GM12873 (cell line): ENCODE measurements around the gene TMA7B.

Experiments used
- TF ChIP-seq, protein P1 (sequence below): IDR thresholded peaks from 2 replicates; pipeline ENCODE4 v1.5.1; 2012; ENCODE audit warnings: low read depth, mild to moderate bottlenecking, moderate library complexity, low read length, control low read depth; ENCODE audit not compliant: insufficient read depth; ENCODE audit errors: missing control alignments

Gene TMA7B

GRCh38 chr22:39947220-39948216 lies 12.7 kb upstream of the TMA7B start:
- TF ChIP-seq, protein P1, sequence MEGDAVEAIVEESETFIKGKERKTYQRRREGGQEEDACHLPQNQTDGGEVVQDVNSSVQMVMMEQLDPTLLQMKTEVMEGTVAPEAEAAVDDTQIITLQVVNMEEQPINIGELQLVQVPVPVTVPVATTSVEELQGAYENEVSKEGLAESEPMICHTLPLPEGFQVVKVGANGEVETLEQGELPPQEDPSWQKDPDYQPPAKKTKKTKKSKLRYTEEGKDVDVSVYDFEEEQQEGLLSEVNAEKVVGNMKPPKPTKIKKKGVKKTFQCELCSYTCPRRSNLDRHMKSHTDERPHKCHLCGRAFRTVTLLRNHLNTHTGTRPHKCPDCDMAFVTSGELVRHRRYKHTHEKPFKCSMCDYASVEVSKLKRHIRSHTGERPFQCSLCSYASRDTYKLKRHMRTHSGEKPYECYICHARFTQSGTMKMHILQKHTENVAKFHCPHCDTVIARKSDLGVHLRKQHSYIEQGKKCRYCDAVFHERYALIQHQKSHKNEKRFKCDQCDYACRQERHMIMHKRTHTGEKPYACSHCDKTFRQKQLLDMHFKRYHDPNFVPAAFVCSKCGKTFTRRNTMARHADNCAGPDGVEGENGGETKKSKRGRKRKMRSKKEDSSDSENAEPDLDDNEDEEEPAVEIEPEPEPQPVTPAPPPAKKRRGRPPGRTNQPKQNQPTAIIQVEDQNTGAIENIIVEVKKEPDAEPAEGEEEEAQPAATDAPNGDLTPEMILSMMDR: no peak

DNA sequence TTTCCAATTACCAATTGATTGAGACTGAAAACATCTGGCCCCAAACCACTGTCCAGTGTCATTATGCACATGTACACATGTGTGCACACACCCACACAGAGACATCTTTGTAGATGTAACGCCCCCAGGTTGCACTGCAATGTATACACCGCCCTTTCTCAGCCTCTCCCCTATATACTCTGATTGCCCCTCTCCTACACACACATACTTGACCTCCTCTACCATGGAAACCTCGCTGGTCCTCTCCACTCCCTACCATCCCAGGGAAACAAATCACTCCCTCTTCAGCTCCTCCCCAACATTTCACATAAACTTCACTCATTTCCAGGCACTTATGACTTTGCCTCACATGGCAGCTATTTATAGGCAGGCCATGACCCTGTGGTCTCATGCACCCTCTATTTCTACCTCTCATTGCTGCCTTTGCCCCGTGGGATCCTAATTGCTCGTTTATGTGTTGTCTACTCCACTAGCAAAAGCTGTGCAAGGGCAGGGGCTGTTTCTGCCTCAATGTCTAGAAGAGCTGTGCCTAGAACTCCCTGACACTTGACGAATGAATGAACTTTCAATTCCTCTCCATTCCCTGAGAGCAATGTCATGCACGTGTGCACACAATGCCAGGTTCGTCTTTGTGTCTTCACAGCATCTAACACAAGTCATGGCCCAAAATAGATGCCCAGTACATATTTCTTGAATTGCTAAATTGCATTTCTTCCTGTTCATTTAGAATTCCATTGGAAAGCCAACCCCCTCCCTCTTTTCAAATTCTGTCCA lies 10.0 kb upstream of the TMA7B start:
- TF ChIP-seq, protein P1: no peak

DNA sequence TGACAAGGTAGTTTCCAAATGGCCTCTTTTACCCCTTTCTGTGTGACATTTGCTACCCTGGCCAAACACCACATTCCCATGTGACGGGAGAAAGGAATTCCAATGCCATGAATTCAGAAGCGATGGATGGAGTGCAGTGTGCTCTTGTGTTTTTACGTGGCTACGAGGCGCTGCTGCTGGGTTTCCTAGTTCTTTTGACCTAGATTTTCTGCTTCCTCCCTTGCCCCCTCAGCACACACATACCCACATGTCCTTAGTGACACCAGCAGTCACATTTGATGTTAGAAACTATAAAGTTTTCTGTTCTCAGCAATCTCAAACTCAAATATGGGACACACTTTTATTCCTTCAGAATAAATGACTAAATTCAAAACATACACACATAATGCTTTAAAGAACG lies 7.8 kb upstream of the TMA7B start:
- TF ChIP-seq, protein P1: no peak

DNA sequence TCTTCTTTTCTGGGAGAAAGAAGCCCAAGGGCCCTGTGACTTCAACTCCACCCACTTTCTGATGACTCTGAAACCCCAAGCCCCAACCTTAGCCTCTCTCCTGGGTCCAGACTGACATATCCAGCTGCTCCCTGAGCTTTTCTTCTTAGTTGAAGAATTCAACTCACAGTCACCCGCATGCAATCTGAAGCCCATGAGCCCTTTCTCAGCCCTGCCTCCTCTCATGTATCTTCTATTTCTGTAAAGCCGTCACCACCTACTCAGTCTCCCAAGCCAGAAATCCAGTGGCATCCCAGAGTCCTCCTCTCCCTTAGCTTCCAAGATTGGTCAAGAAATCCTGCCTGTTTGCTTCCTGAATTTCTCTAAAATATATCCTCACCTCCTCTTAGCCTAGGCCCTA lies 7.1 kb upstream of the TMA7B start:
- TF ChIP-seq, protein P1: no peak

GRCh38 chr22:39954584-39955055 lies 5.6 kb upstream of the TMA7B start:
- TF ChIP-seq, protein P1: no peak

- TF ChIP-seq, protein P1: no peak
Observed at GRCh38 chr22:39955675-39956074, 4.5 kb upstream of the TMA7B start.
